Ectodermal cell (in vitro differentiated cells): ENCODE data around the gene BMP7.
"Not testable (repeated sequence)": the region's sequence is repeated elsewhere in the genome, so short reads cannot be mapped to it uniquely, and the experiment has no call there.

Experiments
- H3K27ac ChIP-seq: 2 replicates; pipeline ENCODE4 v1.7.0; 2013; ENCODE audit warnings: mild to moderate bottlenecking, low read depth, low read length; ENCODE audit not compliant: insufficient read depth, poor library complexity, severe bottlenecking
- H3K27me3 ChIP-seq: 2 replicates; pipeline ENCODE4 v1.7.0; 2013; ENCODE audit warnings: mild to moderate bottlenecking, low read length; ENCODE audit not compliant: insufficient read depth, control insufficient read depth, poor library complexity, severe bottlenecking
- H3K36me3 ChIP-seq: one replicate; pipeline ENCODE4 v1.7.0; 2013; ENCODE audit warnings: low read length; ENCODE audit not compliant: control insufficient read depth, insufficient read depth
- H3K4me1 ChIP-seq: one replicate; pipeline ENCODE4 v1.7.0; 2013; ENCODE audit warnings: low read length; ENCODE audit not compliant: control insufficient read depth, insufficient read depth
- H3K4me3 ChIP-seq: 2 replicates; pipeline ENCODE4 v1.7.0; 2013; ENCODE audit warnings: low read depth, low read length, control low read depth; ENCODE audit not compliant: insufficient read depth
- H3K9me3 ChIP-seq: 2 replicates; pipeline ENCODE4 v1.7.0; 2013; ENCODE audit warnings: mild to moderate bottlenecking, low read length, moderate library complexity; ENCODE audit not compliant: control insufficient read depth
- WGBS, 2 experiments: methylation state at CpG; one replicate each; pipeline ENCODE4 v1.1.7; 2013; ENCODE audit warnings: missing lambda C conversion rate in 2 of 2; 5-methylcytosine and 5-hydroxymethylcytosine counted together

Gene BMP7

GRCh38 chr20:57243480-57244220 is 22.8 kb downstream of the BMP7 start:
- no peak overlapping the region for H3K4me3 ChIP-seq
- H3K27ac ChIP-seq: no peak overlapping the region
- 87 to 89% methylated on average over 17 of the region's 17 CpGs for WGBS, 2 experiments
- H3K4me1 ChIP-seq: no peaks in the 10 kb centered on the region
- no peaks in the 10 kb centered on the region for H3K27me3 ChIP-seq
- H3K9me3 ChIP-seq: no peaks in the 10 kb centered on the region
- no peaks in the 10 kb centered on the region for H3K36me3 ChIP-seq

- Histone ChIP-seq H3K4me3 (no peak overlapping the region), H3K4me1 (no peaks in the 10 kb centered on the region), H3K9me3 (no peaks in the 10 kb centered on the region), H3K36me3 (no peaks in the 10 kb centered on the region), H3K27me3 (no peaks in the 10 kb centered on the region), H3K27ac (no peak overlapping the region)
- 95 to 97% methylated on average over 4 of the region's 4 CpGs for WGBS, 2 experiments
Observed at GRCh38 chr20:57242414-57242813, 24.0 kb downstream of the BMP7 start.

GRCh38 chr20:57241363-57241991 is 25.0 kb downstream of the BMP7 start:
- WGBS, 2 experiments: 91 to 93% methylated on average over 6 of the region's 6 CpGs
- Histone ChIP-seq H3K4me1 (no peaks in the 10 kb centered on the region), H3K27ac (no peak overlapping the region), H3K36me3 (no peaks in the 10 kb centered on the region), H3K27me3 (no peaks in the 10 kb centered on the region), H3K4me3 (no peak overlapping the region), H3K9me3 (no peaks in the 10 kb centered on the region)

DNA sequence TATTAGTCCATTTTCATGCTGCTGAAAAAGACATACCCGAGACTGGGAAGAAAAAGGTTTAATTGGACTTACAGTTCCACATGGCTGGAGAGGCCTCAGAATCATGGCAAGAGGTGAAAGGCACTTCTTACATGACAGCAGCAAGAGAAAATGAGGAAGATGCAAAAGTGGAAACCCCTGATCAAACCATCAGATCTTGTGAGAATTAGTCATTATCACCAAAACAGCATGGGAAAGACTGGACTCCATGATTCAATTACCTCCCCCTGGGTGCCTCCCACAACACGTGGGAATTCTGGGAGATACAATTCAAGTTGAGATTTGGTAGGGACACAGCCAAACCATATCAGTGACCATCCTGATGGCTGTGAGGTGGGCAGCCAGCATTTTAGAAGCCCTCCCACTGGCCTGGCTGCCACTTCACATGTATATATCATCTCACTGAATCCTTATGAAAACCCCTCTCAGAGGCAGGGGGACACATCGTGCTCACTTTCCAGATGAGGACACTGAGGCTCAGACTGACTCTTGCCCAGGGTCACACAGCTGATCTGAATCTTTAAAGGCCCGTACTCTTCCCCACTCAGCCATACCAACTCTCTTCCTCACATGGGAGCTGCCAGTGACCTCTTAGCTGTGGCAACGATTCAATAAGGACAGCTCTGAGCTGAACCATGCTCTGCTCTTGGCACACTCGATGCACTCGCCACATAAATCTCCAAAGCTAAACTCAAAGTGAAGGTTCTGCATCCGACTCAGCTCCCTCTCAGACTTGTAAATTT is 25.7 kb downstream of the BMP7 start:
- Histone ChIP-seq H3K27me3 (no peaks in the 10 kb centered on the region), H3K4me1 (no peaks in the 10 kb centered on the region), H3K27ac (no peak overlapping the region), H3K4me3 (no peak overlapping the region), H3K9me3 (no peaks in the 10 kb centered on the region), H3K36me3 (no peaks in the 10 kb centered on the region)
- 92 to 93% methylated on average over 8 of the region's 8 CpGs for WGBS, 2 experiments

GRCh38 chr20:57239725-57240124 is 26.7 kb downstream of the BMP7 start:
- not testable (repeated sequence) for H3K36me3 ChIP-seq

DNA sequence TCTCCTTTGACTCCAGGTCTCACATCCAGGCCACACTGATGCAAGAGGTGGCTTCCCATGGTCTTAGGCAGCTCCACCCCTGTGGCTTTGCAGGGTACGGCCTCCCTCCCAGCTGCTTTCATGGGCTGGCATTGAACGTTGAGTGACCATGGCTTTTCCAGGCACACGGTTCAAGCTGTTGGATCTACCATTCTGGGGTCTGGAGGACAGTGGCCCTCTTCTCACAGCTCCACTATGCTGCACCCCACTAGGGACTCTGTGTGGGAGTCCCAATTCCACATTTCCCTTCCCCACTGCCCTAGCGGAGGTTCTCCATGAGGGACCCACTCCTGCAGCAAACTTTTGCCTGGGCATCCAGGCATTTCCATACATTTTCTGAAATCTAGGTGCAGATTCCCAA is 27.1 kb downstream of the BMP7 start:
- H3K4me3 ChIP-seq, H3K9me3 ChIP-seq, H3K4me1 ChIP-seq, H3K36me3 ChIP-seq, H3K27ac ChIP-seq, H3K27me3 ChIP-seq: not testable (repeated sequence)
- WGBS, 2 experiments: 79 to 84% methylated on average over 4 of the region's 4 CpGs

More at GRCh38 chr20:57239725-57240124, 26.7 kb downstream of the BMP7 start:
- H3K27ac ChIP-seq, H3K4me1 ChIP-seq, H3K9me3 ChIP-seq, H3K27me3 ChIP-seq, H3K4me3 ChIP-seq: not testable (repeated sequence)
- WGBS, 2 experiments: 95% methylated on average over 1 of the region's 1 CpG

GRCh38 chr20:57238089-57238488 is 28.4 kb downstream of the BMP7 start:
- 96% methylated on average over 4 of the region's 4 CpGs for WGBS, 2 experiments
- Histone ChIP-seq H3K27ac (no peak overlapping the region), H3K36me3 (no peaks in the 10 kb centered on the region), H3K4me3 (no peak overlapping the region), H3K9me3 (no peaks in the 10 kb centered on the region), H3K27me3 (peaks cover 8% of the 10 kb centered on the region), H3K4me1 (no peaks in the 10 kb centered on the region)

- no peaks in the 10 kb centered on the region for H3K4me1 ChIP-seq
- no peak overlapping the region for H3K4me3 ChIP-seq
- no peak overlapping the region for H3K27ac ChIP-seq
- H3K9me3 ChIP-seq: no peaks in the 10 kb centered on the region
- H3K36me3 ChIP-seq: no peaks in the 10 kb centered on the region
- peaks cover 12% of the 10 kb centered on the region for H3K27me3 ChIP-seq
- WGBS, 2 experiments: 87 to 92% methylated on average over 3 of the region's 3 CpGs
Observed at GRCh38 chr20:57237585-57237953, 28.9 kb downstream of the BMP7 start.

DNA sequence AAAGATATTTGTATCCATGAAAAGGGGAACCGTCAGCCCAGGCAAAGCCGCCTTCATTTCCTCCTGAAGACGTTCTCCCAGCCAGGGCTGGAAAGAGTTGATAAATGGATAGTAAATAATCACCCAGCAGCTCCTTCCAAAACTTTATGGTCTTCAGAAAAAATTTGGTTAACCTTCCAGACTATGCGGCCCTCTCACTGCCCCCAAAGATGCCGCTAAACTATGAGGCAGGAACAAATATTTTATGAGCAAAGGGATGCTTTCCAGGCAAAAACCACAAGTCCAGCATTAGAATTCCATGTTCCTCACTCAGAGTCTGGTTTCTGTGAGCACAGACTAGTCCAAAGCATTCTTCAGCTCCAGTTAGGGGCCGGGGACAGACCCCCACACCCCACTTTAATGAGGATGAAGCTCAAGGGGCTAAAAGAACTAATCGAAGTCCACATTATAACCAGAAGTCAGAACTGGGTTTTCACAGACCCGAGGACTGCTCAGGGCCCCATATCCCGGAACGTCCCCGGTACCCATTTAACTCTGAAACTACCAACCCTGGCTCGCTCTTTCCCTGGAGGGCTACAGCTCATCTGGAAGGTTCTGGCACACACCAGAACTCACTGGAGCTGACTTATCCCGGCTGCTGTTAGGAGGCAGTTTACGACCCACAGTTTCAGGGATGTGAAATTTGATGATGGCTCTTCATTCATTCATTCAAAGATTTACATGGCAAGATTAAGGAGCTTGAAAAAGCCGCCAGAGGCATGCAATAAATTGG is 29.4 kb downstream of the BMP7 start:
- Histone ChIP-seq H3K36me3 (no peaks in the 10 kb centered on the region), H3K4me1 (no peaks in the 10 kb centered on the region), H3K27me3 (peaks cover 12% of the 10 kb centered on the region), H3K27ac (no peak overlapping the region), H3K9me3 (no peaks in the 10 kb centered on the region), H3K4me3 (no peak overlapping the region)
- 92 to 97% methylated on average over 15 of the region's 15 CpGs for WGBS, 2 experiments
